ENCODE data around the gene PLEKHS1. TPM values are rescaled to one million over a fixed set of nuclear protein-coding genes. Genes with fewer than 3 reads are reported as not detected.

PLEKHS1 gene
- not detected in 2 replicates for total RNA-seq

DNA sequence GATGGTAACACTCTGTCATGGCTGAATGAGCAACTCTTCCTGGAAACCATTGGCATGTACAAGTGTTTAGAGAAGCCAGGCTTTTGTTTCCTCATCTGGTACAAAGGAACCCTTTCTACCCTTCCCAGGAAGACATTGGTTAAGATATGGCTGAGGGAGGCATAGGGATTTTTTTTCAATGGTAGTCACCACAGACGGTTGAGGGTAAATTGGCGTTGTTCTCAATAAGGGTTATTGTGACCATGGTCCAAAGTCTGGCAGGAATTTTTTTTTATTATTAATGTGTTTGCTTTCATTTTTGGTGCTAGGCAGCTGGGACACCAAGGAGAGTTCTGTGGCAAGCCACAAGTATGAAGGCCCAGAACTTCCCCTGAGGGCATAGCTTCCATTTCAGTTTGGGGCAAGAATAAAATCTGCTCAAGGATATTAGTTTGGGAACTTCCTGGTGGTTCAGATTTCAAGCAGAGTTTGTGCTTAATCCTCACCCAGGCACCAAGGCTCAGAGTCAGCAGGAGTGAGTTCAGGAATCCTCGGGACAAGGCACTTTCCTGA is at the start of gene PLEKHS1:
Gene PLEKHS1, plus strand, starts transcription at position 502 of the 552 bp plus-strand sequence. CDS start 3,596 bp downstream, outside the sequence.

Other genes with a start within 250 kb of the PLEKHS1 start
- not detected in 2 replicates for gene HABP2, start 198.6 kb upstream of the PLEKHS1 start, total RNA-seq
- under 0.01 TPM in 1 of 2 replicates, not detected in the other for gene NRAP, start 87.6 kb upstream of the PLEKHS1 start, total RNA-seq
- 19.8 and 27.6 TPM in 2 replicates for gene CASP7, start 71.8 kb upstream of the PLEKHS1 start, total RNA-seq
- 6.1 and 6.5 TPM in 2 replicates for gene DCLRE1A, start 102.4 kb downstream of the PLEKHS1 start, total RNA-seq
- gene NHLRC2, start 103.0 kb downstream of the PLEKHS1 start, total RNA-seq = 14.2 and 15.2 TPM in 2 replicates